ENCODE results near the gene GRK2. TPM values are rescaled to one million over a fixed set of nuclear protein-coding genes. Genes with fewer than 3 reads are reported as not detected.

The GRK2 gene
- total RNA-seq, 2 experiments from 2014 or later = 280 to 397 TPM

DNA sequence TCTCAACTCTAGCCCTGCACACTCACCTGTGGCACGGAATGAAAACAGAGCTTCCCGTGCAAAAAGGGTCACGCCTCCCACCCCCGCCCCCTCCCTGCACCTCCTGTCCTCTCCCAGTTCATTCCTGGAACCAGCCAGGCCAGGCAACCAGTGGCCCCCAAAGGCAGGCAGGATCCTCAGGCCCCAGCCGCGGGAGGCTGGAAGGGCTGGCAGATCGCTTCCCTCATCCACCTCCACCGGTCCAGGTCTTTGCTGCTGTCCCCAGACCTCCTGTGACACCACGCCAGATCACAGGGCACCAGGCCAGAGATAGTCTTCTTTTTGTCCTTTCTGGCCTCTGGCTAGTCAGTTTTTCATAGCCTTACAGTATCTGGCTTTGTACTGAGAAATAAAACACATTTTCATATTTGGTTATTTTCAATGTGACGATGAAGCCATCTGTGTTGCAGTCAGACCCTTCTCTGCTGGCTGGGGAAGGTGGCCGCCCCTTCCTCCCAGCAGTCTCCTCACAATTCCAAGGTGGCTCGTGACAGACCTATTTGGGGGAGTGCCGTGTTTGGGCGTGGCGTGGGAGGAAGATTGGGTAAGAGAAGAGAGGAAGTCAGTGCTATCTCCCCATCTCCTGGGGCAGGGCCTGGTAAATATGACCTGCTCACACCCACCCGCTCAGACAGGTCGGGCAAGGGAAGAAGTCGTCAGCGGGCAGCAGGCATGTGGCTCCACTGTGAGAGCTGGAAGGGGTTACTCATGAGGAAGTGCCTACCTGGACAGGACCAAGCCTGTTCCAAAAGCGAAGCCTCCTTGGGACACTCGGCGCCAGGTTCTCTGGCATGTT lies 46.1 kb downstream of the GRK2 start:
- BruUV-seq (replicated peaks) = no TSS peak
- no peak overlapping the region for H3K4me3 ChIP-seq (ENCODE audit: low read depth, low read length, poor library complexity, severe bottlenecking)
- intact Hi-C loops (cut with micrococcal nuclease; ENCODE audit: unreplicated experiment) = no loop called here
- no peaks in the 10 kb centered on the region for H3K79me2 ChIP-seq (ENCODE audit: insufficient read depth, low read depth, low read length)
- ChIA-PET CTCF (ENCODE audit: unreplicated experiment) (no interaction called here), POLR2A (no interaction called here)
- H2AFZ ChIP-seq (ENCODE audit: low read length) = no peak overlapping the region
- no peaks in the 10 kb centered on the region for H3K9me3 ChIP-seq (ENCODE audit: low read length)
- peaks cover 4% of the 10 kb centered on the region for H3K4me1 ChIP-seq (ENCODE audit: insufficient read depth, low read length, poor library complexity, severe bottlenecking)
- no peak for TF ChIP-seq EZH2phosphoT487 (IDR thresholded peaks at IDR 0.05; ENCODE audit: borderline replicate concordance, low read depth, low read length)
- TF ChIP-seq, protein P1, sequence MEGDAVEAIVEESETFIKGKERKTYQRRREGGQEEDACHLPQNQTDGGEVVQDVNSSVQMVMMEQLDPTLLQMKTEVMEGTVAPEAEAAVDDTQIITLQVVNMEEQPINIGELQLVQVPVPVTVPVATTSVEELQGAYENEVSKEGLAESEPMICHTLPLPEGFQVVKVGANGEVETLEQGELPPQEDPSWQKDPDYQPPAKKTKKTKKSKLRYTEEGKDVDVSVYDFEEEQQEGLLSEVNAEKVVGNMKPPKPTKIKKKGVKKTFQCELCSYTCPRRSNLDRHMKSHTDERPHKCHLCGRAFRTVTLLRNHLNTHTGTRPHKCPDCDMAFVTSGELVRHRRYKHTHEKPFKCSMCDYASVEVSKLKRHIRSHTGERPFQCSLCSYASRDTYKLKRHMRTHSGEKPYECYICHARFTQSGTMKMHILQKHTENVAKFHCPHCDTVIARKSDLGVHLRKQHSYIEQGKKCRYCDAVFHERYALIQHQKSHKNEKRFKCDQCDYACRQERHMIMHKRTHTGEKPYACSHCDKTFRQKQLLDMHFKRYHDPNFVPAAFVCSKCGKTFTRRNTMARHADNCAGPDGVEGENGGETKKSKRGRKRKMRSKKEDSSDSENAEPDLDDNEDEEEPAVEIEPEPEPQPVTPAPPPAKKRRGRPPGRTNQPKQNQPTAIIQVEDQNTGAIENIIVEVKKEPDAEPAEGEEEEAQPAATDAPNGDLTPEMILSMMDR (conservative IDR thresholded peaks at IDR 0.05; ENCODE audit: low read length) = no peak
- peaks cover 34% of the 10 kb centered on the region for H3K36me3 ChIP-seq (ENCODE audit: insufficient read depth, low read length)
- H3K27ac ChIP-seq (ENCODE audit: low read depth, low read length, poor library complexity, severe bottlenecking) = no peak overlapping the region
- H3K9me2 ChIP-seq (ENCODE audit: insufficient read depth, low read length) = no peaks in the 10 kb centered on the region
- H3K4me2 ChIP-seq (ENCODE audit: low read length) = no peak overlapping the region
- DNase-seq (ENCODE audit: low spot score) = no peak
- H4K20me1 ChIP-seq (ENCODE audit: insufficient read depth, low read length) = no peaks in the 10 kb centered on the region

DNA sequence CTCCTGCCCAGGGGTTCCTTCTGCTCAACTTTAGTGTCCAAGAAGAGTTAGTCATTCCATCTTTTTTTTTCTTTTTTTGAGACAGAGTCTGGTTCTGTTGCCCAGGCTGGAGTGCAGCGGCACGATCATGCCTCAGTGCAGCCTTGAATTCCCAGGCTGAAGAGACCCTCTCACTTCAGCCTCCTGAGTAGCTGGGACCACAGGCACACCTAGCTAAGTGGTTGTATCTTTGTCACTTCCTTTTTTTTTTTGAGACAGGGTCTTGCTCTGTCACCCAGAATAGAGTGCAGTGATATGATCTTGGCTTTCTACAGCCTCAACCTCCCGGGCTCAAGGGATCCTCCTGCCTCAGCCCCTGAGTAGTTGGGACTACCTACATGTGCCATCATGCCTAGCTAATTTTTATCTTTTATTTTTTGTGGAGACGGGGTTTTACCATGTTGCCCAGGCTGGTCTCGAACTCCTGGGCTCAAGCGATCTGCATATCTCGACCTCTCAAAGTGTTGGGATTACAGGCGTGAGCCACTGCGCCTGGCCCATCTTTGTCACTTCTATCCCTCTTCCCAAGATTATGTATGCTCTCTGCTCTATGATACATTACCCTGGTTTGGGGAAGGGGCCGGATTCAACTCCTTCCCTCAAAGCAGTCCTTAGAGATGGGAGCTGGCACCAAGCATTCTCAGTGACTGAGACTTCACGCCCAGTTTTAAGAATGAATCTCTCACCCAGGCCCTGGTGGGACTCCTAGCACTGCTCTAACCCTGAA lies 47.0 kb downstream of the GRK2 start:
- no peak overlapping the region for H3K4me3 ChIP-seq (ENCODE audit: low read depth, low read length, poor library complexity, severe bottlenecking)
- H3K4me1 ChIP-seq (ENCODE audit: insufficient read depth, low read length, poor library complexity, severe bottlenecking) = peaks cover 8% of the 10 kb centered on the region
- no peak overlapping the region for H3K4me2 ChIP-seq (ENCODE audit: low read length)
- ChIA-PET CTCF (ENCODE audit: unreplicated experiment) (no interaction called here), POLR2A (no interaction called here)
- H3K27ac ChIP-seq (ENCODE audit: low read depth, low read length, poor library complexity, severe bottlenecking) = no peak overlapping the region
- no peaks in the 10 kb centered on the region for H3K79me2 ChIP-seq (ENCODE audit: insufficient read depth, low read depth, low read length)
- H3K9me3 ChIP-seq (ENCODE audit: low read length) = no peaks in the 10 kb centered on the region
- intact Hi-C loops (cut with micrococcal nuclease; ENCODE audit: unreplicated experiment) = no loop called here
- BruUV-seq (replicated peaks) = no TSS peak
- no peaks in the 10 kb centered on the region for H4K20me1 ChIP-seq (ENCODE audit: insufficient read depth, low read length)
- peaks cover 26% of the 10 kb centered on the region for H3K36me3 ChIP-seq (ENCODE audit: insufficient read depth, low read length)
- TF ChIP-seq, protein P1 (conservative IDR thresholded peaks at IDR 0.05; ENCODE audit: low read length) = no peak
- TF ChIP-seq EZH2phosphoT487 (IDR thresholded peaks at IDR 0.05; ENCODE audit: borderline replicate concordance, low read depth, low read length) = no peak
- no peaks in the 10 kb centered on the region for H3K9me2 ChIP-seq (ENCODE audit: insufficient read depth, low read length)
- no peak overlapping the region for H2AFZ ChIP-seq (ENCODE audit: low read length)
- no peak for DNase-seq (ENCODE audit: low spot score)
